ENCODE measurements around the gene EMC7.

Gene EMC7

DNA sequence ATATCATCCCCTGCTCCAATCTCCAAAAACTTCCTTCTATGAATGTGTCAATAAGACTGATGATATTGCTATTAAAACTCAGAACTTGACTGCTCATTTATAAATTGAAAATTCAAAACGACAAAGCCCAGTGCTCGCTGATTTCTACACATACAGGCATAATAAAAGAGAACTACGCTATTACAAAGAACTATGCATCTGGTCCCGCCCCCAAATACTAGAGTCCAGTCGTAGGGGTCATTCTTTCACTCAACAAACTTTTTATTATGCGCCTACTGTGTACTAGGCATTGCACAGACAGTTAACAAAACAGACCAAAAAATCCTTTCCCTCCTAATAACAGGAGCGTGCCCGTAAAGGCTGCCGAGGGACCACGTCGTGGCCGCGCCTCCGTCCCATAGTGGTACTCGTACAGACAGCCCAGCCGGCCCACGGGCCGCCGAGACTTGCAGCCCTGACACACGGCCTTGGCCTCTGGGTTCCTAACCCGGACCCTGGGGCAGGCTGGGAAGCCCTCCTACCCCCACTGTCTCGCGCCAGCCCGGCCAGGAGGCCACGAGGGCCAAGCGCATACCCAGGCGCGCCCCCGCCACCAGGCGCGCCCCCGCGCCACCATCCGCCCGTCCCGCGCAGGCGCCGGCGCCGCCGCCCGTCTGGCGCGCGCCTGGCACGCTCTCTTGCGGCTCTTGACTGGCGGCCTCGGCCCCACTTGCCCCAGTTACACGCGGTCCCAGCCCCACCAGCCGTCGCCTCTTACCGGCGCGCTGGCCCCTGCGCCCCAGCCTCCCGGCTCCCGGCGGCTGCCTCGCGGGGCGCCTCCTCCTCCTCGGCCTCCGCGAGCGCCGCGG lies 63.4 kb downstream of the EMC7 start:
- no peak for DNase-seq (ENCODE audit: low read depth)
